A172 (cell line): ENCODE measurements around the gene CDX1. TPM values are rescaled to one million over a fixed set of nuclear protein-coding genes. Genes with fewer than 3 reads are reported as not detected.

ENCODE experiments used
- DNase-seq: peaks from one replicate; pipeline ENCODE4 v3.0.0-alpha.2; 2015; ENCODE audit warnings: low spot score
- total RNA-seq: library from RNA; depleted of rRNA; stranded (reverse); fragments of >200 nt; shearing (Covaris generic); gene quantifications from 2 replicates; pipeline ENCODE4 v1.2.3, GENCODE V29; 2014; rRNA removed

The CDX1 gene
- not detected in 2 replicates for total RNA-seq

- no peak for DNase-seq
These were observed at the start of gene CDX1 for GRCh38 chr5:150166650-150167511. Gene CDX1, plus strand, starts transcription at chr5:150166778. Its CDS starts 99 bp downstream, at chr5:150166877.

GRCh38 chr5:150117945-150118560 is 48.5 kb upstream of the CDX1 start:
- DNase-seq, result no peak

- DNase-seq, result no peak
These were observed 47.9 kb upstream of the CDX1 start for GRCh38 chr5:150118561-150119229.

GRCh38 chr5:150119421-150120061 is 47.0 kb upstream of the CDX1 start:
- no peak for DNase-seq

GRCh38 chr5:150120062-150120441 is 46.5 kb upstream of the CDX1 start:
- DNase-seq, result no peak

- no peak for DNase-seq
These were observed 45.7 kb upstream of the CDX1 start for GRCh38 chr5:150120617-150121447.

- no peak for DNase-seq
These were observed 45.0 kb upstream of the CDX1 start for GRCh38 chr5:150121448-150122157.

GRCh38 chr5:150122158-150122510 is 44.4 kb upstream of the CDX1 start:
- DNase-seq, result peak; percentile 32

GRCh38 chr5:150122536-150123481 is 43.8 kb upstream of the CDX1 start:
- DNase-seq, result no peak

GRCh38 chr5:150123542-150123941 is 43.0 kb upstream of the CDX1 start:
- DNase-seq, result no peak

GRCh38 chr5:150124111-150124557 is 42.4 kb upstream of the CDX1 start:
- DNase-seq, result no peak

- DNase-seq, result no peak
These were observed 42.0 kb upstream of the CDX1 start for GRCh38 chr5:150124596-150124995.

- DNase-seq, result no peak
These were observed 41.2 kb upstream of the CDX1 start for GRCh38 chr5:150125334-150125733.

GRCh38 chr5:150126199-150126920 is 40.2 kb upstream of the CDX1 start:
- no peak for DNase-seq

- DNase-seq, result no peak
These were observed 39.7 kb upstream of the CDX1 start for GRCh38 chr5:150126921-150127265.

GRCh38 chr5:150129454-150129812 is 37.1 kb upstream of the CDX1 start:
- DNase-seq, result no peak

- peak; percentile 64 for DNase-seq
These were observed 36.6 kb upstream of the CDX1 start for GRCh38 chr5:150129813-150130492.

GRCh38 chr5:150130493-150130922 is 36.1 kb upstream of the CDX1 start:
- no peak for DNase-seq
